GM12878 (cell line): ENCODE data around the gene ADAMTS19.

Experiments
- BMI1 ChIP-seq: fragments of 450-650 bp; IDR thresholded peaks from 2 replicates; pipeline ENCODE4 v1.6.1; 2016; ENCODE audit warnings: mild to moderate bottlenecking, moderate library complexity, borderline replicate concordance
- CHD1 ChIP-seq: IDR thresholded peaks from 2 replicates; pipeline ENCODE4 v1.6.1; 2012; ENCODE audit warnings: low read depth, low read length, improper control_type of control experiment
- RBBP5 ChIP-seq: fragments of 200-600 bp; sonication (generic); conservative IDR thresholded peaks from 2 replicates; pipeline ENCODE4 v1.6.1; 2016
- TF ChIP-seq, protein P1 (sequence below), 3 experiments: IDR thresholded peaks in 2 of 3; conservative IDR thresholded peaks in 1 of 3; 2 replicates each; pipeline ENCODE4 v1.5.1; 2011; ENCODE audit warnings: low read depth in 3 of 3, low read length in 3 of 3, mild to moderate bottlenecking in 3 of 3, control low read depth in 2 of 3, moderate library complexity in 2 of 3, inconsistent platforms in 1 of 3, mixed read lengths in 1 of 3; ENCODE audit not compliant: control insufficient read depth in 2 of 3, insufficient read depth in 1 of 3; ENCODE audit errors: extremely low read depth in 1 of 3

DNA sequence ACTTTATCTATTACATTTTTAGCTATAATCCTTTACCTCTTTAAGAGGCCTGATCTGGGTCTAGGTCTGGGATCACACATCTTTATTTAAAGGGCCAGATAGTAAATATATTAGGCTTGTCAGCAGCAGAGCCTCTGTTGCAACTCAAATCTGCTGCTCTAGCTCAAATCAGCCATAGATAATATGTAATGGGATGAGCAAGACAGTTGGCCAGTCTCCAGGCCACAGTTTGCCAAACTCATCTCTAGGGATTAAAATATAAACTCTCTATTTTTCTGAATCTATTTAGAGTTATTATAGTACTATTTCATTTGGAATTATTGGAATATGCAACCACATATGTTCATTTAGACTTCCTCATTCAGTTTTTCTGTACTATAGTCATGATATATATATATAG lies 171.9 kb downstream of the ADAMTS19 start:
- TF ChIP-seq RBBP5 (no peak), CHD1 (no peak), BMI1 (no peak)
- TF ChIP-seq, protein P1, sequence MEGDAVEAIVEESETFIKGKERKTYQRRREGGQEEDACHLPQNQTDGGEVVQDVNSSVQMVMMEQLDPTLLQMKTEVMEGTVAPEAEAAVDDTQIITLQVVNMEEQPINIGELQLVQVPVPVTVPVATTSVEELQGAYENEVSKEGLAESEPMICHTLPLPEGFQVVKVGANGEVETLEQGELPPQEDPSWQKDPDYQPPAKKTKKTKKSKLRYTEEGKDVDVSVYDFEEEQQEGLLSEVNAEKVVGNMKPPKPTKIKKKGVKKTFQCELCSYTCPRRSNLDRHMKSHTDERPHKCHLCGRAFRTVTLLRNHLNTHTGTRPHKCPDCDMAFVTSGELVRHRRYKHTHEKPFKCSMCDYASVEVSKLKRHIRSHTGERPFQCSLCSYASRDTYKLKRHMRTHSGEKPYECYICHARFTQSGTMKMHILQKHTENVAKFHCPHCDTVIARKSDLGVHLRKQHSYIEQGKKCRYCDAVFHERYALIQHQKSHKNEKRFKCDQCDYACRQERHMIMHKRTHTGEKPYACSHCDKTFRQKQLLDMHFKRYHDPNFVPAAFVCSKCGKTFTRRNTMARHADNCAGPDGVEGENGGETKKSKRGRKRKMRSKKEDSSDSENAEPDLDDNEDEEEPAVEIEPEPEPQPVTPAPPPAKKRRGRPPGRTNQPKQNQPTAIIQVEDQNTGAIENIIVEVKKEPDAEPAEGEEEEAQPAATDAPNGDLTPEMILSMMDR (IDR thresholded peaks at IDR 0.05 in 2 of 3, conservative IDR thresholded peaks at IDR 0.05 in 1 of 3; ENCODE audit: control insufficient read depth in 2 of 3, extremely low read depth in 1 of 3, insufficient read depth in 1 of 3, low read depth in 3 of 3, low read length in 3 of 3) = no peak
